ENCODE results near the gene ESYT2. TPM values are rescaled to one million over a fixed set of nuclear protein-coding genes. Genes with fewer than 3 reads are reported as not detected.

The ESYT2 gene
- total and polyA plus RNA-seq, 2 donors (not counting 1 experiment from before 2014, with no cell fraction given), result 66.0 to 93.0 TPM

DNA sequence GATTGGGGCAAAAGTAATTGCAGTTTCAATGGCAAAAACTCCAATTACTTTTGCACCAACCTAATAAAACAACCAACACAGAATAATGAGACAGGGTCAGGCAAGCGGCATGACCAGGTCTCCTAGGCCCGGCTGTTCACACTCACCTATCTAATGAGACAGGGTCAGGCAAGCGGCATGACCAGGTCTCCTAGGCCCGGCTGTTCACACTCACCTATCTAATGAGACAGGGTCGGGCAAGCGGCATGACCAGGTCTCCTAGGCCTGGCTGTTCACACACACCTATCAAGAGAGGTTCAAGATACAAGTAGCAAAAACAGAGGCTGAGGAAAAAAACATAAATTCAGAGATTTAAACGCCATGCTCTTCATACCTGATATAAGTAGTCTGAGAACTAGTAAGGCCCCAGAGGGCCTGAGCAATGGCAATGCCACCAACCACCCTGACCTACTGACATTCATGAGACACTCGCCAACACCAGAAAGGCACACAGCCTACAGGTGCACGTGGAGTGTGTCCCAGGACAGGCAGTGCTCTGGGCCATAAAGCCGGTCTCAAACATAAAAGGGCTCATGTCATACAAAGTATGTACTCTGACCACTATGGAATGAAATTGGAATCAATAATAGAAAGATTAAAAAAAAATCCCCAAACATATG, 84.1 kb downstream of the ESYT2 start:
- no peak overlapping the region for H3K4me3 ChIP-seq (replicated peaks in 1 of 4; ENCODE audit: control extremely low read depth in 1 of 4, insufficient read depth in 1 of 4, low read depth in 3 of 4, low read length in 4 of 4)
- H4K20me1 ChIP-seq (ENCODE audit: control insufficient read depth, extremely low read depth, insufficient read depth, low read length), result no peaks in the 10 kb centered on the region
- H3K9ac ChIP-seq (ENCODE audit: insufficient read depth, low read length), result no peak overlapping the region
- H3K4me1 ChIP-seq (ENCODE audit: control insufficient read depth, extremely low read depth, insufficient read depth, low read length), result peaks cover 8% of the 10 kb centered on the region
- no peak overlapping the region for H3K4me2 ChIP-seq (ENCODE audit: extremely low read depth, insufficient read depth, low read length)
- H3K36me3 ChIP-seq (ENCODE audit: control insufficient read depth, insufficient read depth, low read length), result peaks cover 13% of the 10 kb centered on the region
- no peak overlapping the region for H3K27ac ChIP-seq (ENCODE audit: insufficient read depth, low read length)
- no peak overlapping the region for H2AFZ ChIP-seq (ENCODE audit: low read length)
- no peaks in the 10 kb centered on the region for H3K79me2 ChIP-seq (ENCODE audit: control insufficient read depth, insufficient read depth, low read length)
- DNase-seq (ENCODE audit: low read depth in 2 of 2), result no peak
- H3K9me3 ChIP-seq (ENCODE audit: control insufficient read depth, insufficient read depth, low read depth, low read length), result no peaks in the 10 kb centered on the region
- no peak for TF ChIP-seq EZH2 (IDR thresholded peaks at IDR 0.05; ENCODE audit: low read length, missing control alignments)
- TF ChIP-seq, protein P1, sequence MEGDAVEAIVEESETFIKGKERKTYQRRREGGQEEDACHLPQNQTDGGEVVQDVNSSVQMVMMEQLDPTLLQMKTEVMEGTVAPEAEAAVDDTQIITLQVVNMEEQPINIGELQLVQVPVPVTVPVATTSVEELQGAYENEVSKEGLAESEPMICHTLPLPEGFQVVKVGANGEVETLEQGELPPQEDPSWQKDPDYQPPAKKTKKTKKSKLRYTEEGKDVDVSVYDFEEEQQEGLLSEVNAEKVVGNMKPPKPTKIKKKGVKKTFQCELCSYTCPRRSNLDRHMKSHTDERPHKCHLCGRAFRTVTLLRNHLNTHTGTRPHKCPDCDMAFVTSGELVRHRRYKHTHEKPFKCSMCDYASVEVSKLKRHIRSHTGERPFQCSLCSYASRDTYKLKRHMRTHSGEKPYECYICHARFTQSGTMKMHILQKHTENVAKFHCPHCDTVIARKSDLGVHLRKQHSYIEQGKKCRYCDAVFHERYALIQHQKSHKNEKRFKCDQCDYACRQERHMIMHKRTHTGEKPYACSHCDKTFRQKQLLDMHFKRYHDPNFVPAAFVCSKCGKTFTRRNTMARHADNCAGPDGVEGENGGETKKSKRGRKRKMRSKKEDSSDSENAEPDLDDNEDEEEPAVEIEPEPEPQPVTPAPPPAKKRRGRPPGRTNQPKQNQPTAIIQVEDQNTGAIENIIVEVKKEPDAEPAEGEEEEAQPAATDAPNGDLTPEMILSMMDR (conservative IDR thresholded peaks at IDR 0.05 in 1 of 2, IDR thresholded peaks at IDR 0.05 in 1 of 2; ENCODE audit: low read depth in 1 of 2, low read length in 2 of 2), result no peak
- H3K27me3 ChIP-seq (ENCODE audit: control insufficient read depth, insufficient read depth, low read length), result no peaks in the 10 kb centered on the region

DNA sequence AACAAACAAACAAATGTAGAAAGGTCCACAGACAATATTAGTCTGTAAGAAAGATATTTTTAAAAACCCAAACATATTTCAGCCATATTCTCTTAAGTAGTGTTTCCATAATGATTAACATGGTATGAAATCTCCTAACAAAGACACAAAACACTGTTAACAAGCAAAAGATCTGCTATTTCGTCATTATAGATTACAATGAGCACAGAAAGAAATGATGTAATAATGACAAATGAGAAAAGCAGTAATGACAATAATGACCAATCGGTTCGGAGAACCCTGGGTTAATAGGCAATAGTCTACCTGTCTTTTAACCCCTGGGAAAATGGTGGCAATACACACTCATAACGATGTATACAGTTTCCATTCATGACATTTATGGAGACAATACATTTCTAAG, 85.2 kb downstream of the ESYT2 start:
- Histone ChIP-seq H3K79me2 (ENCODE audit: control insufficient read depth, insufficient read depth, low read length) (no peaks in the 10 kb centered on the region), H3K36me3 (ENCODE audit: control insufficient read depth, insufficient read depth, low read length) (peaks cover 13% of the 10 kb centered on the region), H4K20me1 (ENCODE audit: control insufficient read depth, extremely low read depth, insufficient read depth, low read length) (no peaks in the 10 kb centered on the region), H2AFZ (ENCODE audit: low read length) (no peak overlapping the region), H3K4me1 (ENCODE audit: control insufficient read depth, extremely low read depth, insufficient read depth, low read length) (peaks cover 11% of the 10 kb centered on the region), H3K9ac (ENCODE audit: insufficient read depth, low read length) (no peak overlapping the region), H3K4me2 (ENCODE audit: extremely low read depth, insufficient read depth, low read length) (no peak overlapping the region), H3K4me3 (replicated peaks in 1 of 4; ENCODE audit: control extremely low read depth in 1 of 4, insufficient read depth in 1 of 4, low read depth in 3 of 4, low read length in 4 of 4) (no peak overlapping the region), H3K27ac (ENCODE audit: insufficient read depth, low read length) (no peak overlapping the region), H3K9me3 (ENCODE audit: control insufficient read depth, insufficient read depth, low read depth, low read length) (no peaks in the 10 kb centered on the region), H3K27me3 (ENCODE audit: control insufficient read depth, insufficient read depth, low read length) (no peaks in the 10 kb centered on the region)
- no peak for TF ChIP-seq EZH2 (IDR thresholded peaks at IDR 0.05; ENCODE audit: low read length, missing control alignments)
- TF ChIP-seq, protein P1 (conservative IDR thresholded peaks at IDR 0.05 in 1 of 2, IDR thresholded peaks at IDR 0.05 in 1 of 2; ENCODE audit: low read depth in 1 of 2, low read length in 2 of 2), result no peak
- no peak for DNase-seq (ENCODE audit: low read depth in 2 of 2)

DNA sequence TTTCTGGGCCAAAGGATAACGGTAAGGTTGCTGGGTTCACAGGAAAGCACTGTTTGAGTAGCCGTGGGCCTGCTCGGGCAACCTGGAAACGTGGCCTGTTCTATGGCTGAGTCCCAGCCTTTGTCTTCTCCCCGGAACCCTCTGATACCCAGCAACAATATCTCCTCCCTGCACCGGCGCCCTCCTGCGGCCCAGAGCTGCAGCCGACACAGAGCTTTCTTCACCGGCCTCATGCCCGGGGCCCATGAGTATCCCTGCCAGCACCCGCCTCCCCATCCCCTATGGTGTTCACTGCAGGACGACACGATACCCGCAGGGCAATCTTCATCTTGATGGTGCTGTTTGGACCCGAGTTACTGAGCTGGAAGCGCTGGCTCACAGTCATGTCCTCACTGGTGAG, 86.1 kb downstream of the ESYT2 start:
- Histone ChIP-seq H3K27ac (ENCODE audit: insufficient read depth, low read length) (no peak overlapping the region), H3K4me3 (replicated peaks in 1 of 4; ENCODE audit: control extremely low read depth in 1 of 4, insufficient read depth in 1 of 4, low read depth in 3 of 4, low read length in 4 of 4) (no peak overlapping the region), H4K20me1 (ENCODE audit: control insufficient read depth, extremely low read depth, insufficient read depth, low read length) (no peaks in the 10 kb centered on the region), H3K4me1 (ENCODE audit: control insufficient read depth, extremely low read depth, insufficient read depth, low read length) (peaks cover 11% of the 10 kb centered on the region), H3K9me3 (ENCODE audit: control insufficient read depth, insufficient read depth, low read depth, low read length) (no peaks in the 10 kb centered on the region), H3K4me2 (ENCODE audit: extremely low read depth, insufficient read depth, low read length) (no peak overlapping the region), H3K27me3 (ENCODE audit: control insufficient read depth, insufficient read depth, low read length) (no peaks in the 10 kb centered on the region), H3K9ac (ENCODE audit: insufficient read depth, low read length) (no peak overlapping the region), H3K36me3 (ENCODE audit: control insufficient read depth, insufficient read depth, low read length) (peaks cover 16% of the 10 kb centered on the region), H2AFZ (ENCODE audit: low read length) (no peak overlapping the region), H3K79me2 (ENCODE audit: control insufficient read depth, insufficient read depth, low read length) (no peaks in the 10 kb centered on the region)
- no peak for TF ChIP-seq EZH2 (IDR thresholded peaks at IDR 0.05; ENCODE audit: low read length, missing control alignments)
- TF ChIP-seq, protein P1 (conservative IDR thresholded peaks at IDR 0.05 in 1 of 2, IDR thresholded peaks at IDR 0.05 in 1 of 2; ENCODE audit: low read depth in 1 of 2, low read length in 2 of 2), result no peak
- no peak for DNase-seq (ENCODE audit: low read depth in 2 of 2)

Data from fibroblast of lung (primary cell).